ENCODE results near the gene STOML2. TPM values are rescaled to one million over a fixed set of nuclear protein-coding genes. Genes with fewer than 3 reads are reported as not detected.
"Not testable (repeated sequence)": the region's sequence is repeated elsewhere in the genome, so short reads cannot be mapped to it uniquely, and the experiment has no call there.

The STOML2 gene
- total RNA-seq: 100 to 1,000 TPM; 270 to 325 (median 289) TPM

- peak within 1 kb of the TSS; percentile 99 for H3K4me3 Mint-ChIP-seq
Measured at GRCh38 chr9:35102769-35103659, at the start of gene STOML2. STOML2 (minus strand) TSS chr9:35103131; CDS start chr9:35103094, 37 bp downstream.

GRCh38 chr9:35147941-35148563, 45.1 kb upstream of the STOML2 start:
- not testable (repeated sequence) for H3K36me3 Mint-ChIP-seq (ENCODE audit: insufficient read depth); DNase-seq

More at GRCh38 chr9:35102769-35103659, at the start of gene STOML2:
- DNase-seq (peak; percentile 86), ATAC-seq (peak; percentile 98 to 99)
- H3K36me3 Mint-ChIP-seq (ENCODE audit: insufficient read depth): peaks cover 29% of the 10 kb centered on the region
- H3K27me3 Mint-ChIP-seq (ENCODE audit: low read depth): no peaks in the 10 kb centered on the region
- H3K9me3 Mint-ChIP-seq: no peaks in the 10 kb centered on the region
- peaks cover 29% of the 10 kb centered on the region for H3K4me1 Mint-ChIP-seq (ENCODE audit: low read depth)

GRCh38 chr9:35142037-35142436, 39.1 kb upstream of the STOML2 start:
- H3K36me3 Mint-ChIP-seq (ENCODE audit: insufficient read depth): no peaks in the 10 kb centered on the region
- peaks cover 2% of the 10 kb centered on the region for H3K27me3 Mint-ChIP-seq (ENCODE audit: low read depth)
- ATAC-seq (no peak), DNase-seq (no peak)
- H3K9me3 Mint-ChIP-seq: peaks cover 10% of the 10 kb centered on the region
- no peak overlapping the region for H3K4me3 Mint-ChIP-seq
- no peaks in the 10 kb centered on the region for H3K4me1 Mint-ChIP-seq (ENCODE audit: low read depth)

More at GRCh38 chr9:35147941-35148563, 45.1 kb upstream of the STOML2 start:
- peaks cover 24% of the 10 kb centered on the region for H3K9me3 Mint-ChIP-seq
- not testable (repeated sequence) for H3K4me3 Mint-ChIP-seq; H3K27me3 Mint-ChIP-seq (ENCODE audit: low read depth); ATAC-seq; H3K4me1 Mint-ChIP-seq (ENCODE audit: low read depth)

GRCh38 chr9:35140093-35140492, 37.2 kb upstream of the STOML2 start:
- H3K4me3 Mint-ChIP-seq: no peak overlapping the region
- peaks cover 8% of the 10 kb centered on the region for H3K9me3 Mint-ChIP-seq
- ATAC-seq: no peak
- no peaks in the 10 kb centered on the region for H3K4me1 Mint-ChIP-seq (ENCODE audit: low read depth)
- H3K36me3 Mint-ChIP-seq (ENCODE audit: insufficient read depth): no peaks in the 10 kb centered on the region
- no peak for DNase-seq
- H3K27me3 Mint-ChIP-seq (ENCODE audit: low read depth): peaks cover 2% of the 10 kb centered on the region

GRCh38 chr9:35136866-35137265, 33.9 kb upstream of the STOML2 start:
- Mint-ChIP-seq H3K4me3 (no peak overlapping the region), H3K4me1 (ENCODE audit: low read depth) (no peaks in the 10 kb centered on the region), H3K36me3 (ENCODE audit: insufficient read depth) (no peaks in the 10 kb centered on the region), H3K9me3 (peaks cover 7% of the 10 kb centered on the region), H3K27me3 (ENCODE audit: low read depth) (no peaks in the 10 kb centered on the region)
- DNase-seq: no peak
- no peak for ATAC-seq

GRCh38 chr9:35135988-35136387, 33.1 kb upstream of the STOML2 start:
- ATAC-seq: no peak
- Mint-ChIP-seq H3K4me1 (ENCODE audit: low read depth) (no peaks in the 10 kb centered on the region), H3K9me3 (peaks cover 7% of the 10 kb centered on the region), H3K4me3 (no peak overlapping the region), H3K27me3 (ENCODE audit: low read depth) (no peaks in the 10 kb centered on the region), H3K36me3 (ENCODE audit: insufficient read depth) (no peaks in the 10 kb centered on the region)
- no peak for DNase-seq

- H3K36me3 Mint-ChIP-seq (ENCODE audit: insufficient read depth): no peaks in the 10 kb centered on the region
Measured at GRCh38 chr9:35134920-35135319, 32.0 kb upstream of the STOML2 start.

GRCh38 chr9:35116898-35117551, 14.1 kb upstream of the STOML2 start:
- H3K9me3 Mint-ChIP-seq: no peaks in the 10 kb centered on the region
- DNase-seq (peak; percentile 82), ATAC-seq (peak; percentile 75)
- peaks cover 43% of the 10 kb centered on the region for H3K4me1 Mint-ChIP-seq (ENCODE audit: low read depth)
- H3K27me3 Mint-ChIP-seq (ENCODE audit: low read depth): peaks cover 2% of the 10 kb centered on the region
- H3K36me3 Mint-ChIP-seq (ENCODE audit: insufficient read depth): no peaks in the 10 kb centered on the region
- peak overlapping the region; percentile 83 for H3K4me3 Mint-ChIP-seq

More at GRCh38 chr9:35134920-35135319, 32.0 kb upstream of the STOML2 start:
- Mint-ChIP-seq H3K4me1 (ENCODE audit: low read depth) (no peaks in the 10 kb centered on the region), H3K4me3 (no peak overlapping the region), H3K9me3 (peaks cover 7% of the 10 kb centered on the region), H3K27me3 (ENCODE audit: low read depth) (no peaks in the 10 kb centered on the region)
- no peak for DNase-seq
- no peak for ATAC-seq

- no peaks in the 10 kb centered on the region for H3K9me3 Mint-ChIP-seq
- no peak for ATAC-seq
- DNase-seq: no peak
- peaks cover 48% of the 10 kb centered on the region for H3K4me1 Mint-ChIP-seq (ENCODE audit: low read depth)
- peak overlapping the region; percentile 83 for H3K4me3 Mint-ChIP-seq
- peaks cover 2% of the 10 kb centered on the region for H3K27me3 Mint-ChIP-seq (ENCODE audit: low read depth)
- no peaks in the 10 kb centered on the region for H3K36me3 Mint-ChIP-seq (ENCODE audit: insufficient read depth)
Measured at GRCh38 chr9:35116539-35116897, 13.6 kb upstream of the STOML2 start.

GRCh38 chr9:35115680-35116538, 13.0 kb upstream of the STOML2 start, which contains the start of gene ATOSB:
ATOSB (minus strand) TSS chr9:35115862; CDS start chr9:35108274, 7,588 bp downstream.
- peaks cover 1% of the 10 kb centered on the region for H3K27me3 Mint-ChIP-seq (ENCODE audit: low read depth)
- H3K9me3 Mint-ChIP-seq: no peaks in the 10 kb centered on the region
- no peaks in the 10 kb centered on the region for H3K36me3 Mint-ChIP-seq (ENCODE audit: insufficient read depth)
- peak within 1 kb of the TSS; percentile 83 for H3K4me3 Mint-ChIP-seq
- ATAC-seq: peak; percentile 75
- H3K4me1 Mint-ChIP-seq (ENCODE audit: low read depth): peaks cover 49% of the 10 kb centered on the region
- DNase-seq: peak; percentile 85

GRCh38 chr9:35114840-35115628, 12.1 kb upstream of the STOML2 start:
- DNase-seq (no peak), ATAC-seq (no peak)
- Mint-ChIP-seq H3K9me3 (no peaks in the 10 kb centered on the region), H3K4me1 (ENCODE audit: low read depth) (peaks cover 56% of the 10 kb centered on the region), H3K36me3 (ENCODE audit: insufficient read depth) (no peaks in the 10 kb centered on the region), H3K27me3 (ENCODE audit: low read depth) (no peaks in the 10 kb centered on the region), H3K4me3 (peak overlapping the region; percentile 83)

GRCh38 chr9:35114113-35114839, 11.3 kb upstream of the STOML2 start:
- Mint-ChIP-seq H3K36me3 (ENCODE audit: insufficient read depth) (no peaks in the 10 kb centered on the region), H3K9me3 (no peaks in the 10 kb centered on the region), H3K27me3 (ENCODE audit: low read depth) (no peaks in the 10 kb centered on the region), H3K4me1 (ENCODE audit: low read depth) (peaks cover 60% of the 10 kb centered on the region), H3K4me3 (peak overlapping the region; percentile 83)
- ATAC-seq: no peak
- peak; percentile 59 for DNase-seq

All from activated T-cell treated with anti-CD3 and anti-CD28 coated beads, Interleukin-2, amount 50 U/mL, for 4 hours (primary cell).